Endothelial cell of umbilical vein (primary cell): ENCODE measurements around the gene SLC35A4. TPM values are rescaled to one million over a fixed set of nuclear protein-coding genes. Genes with fewer than 3 reads are reported as not detected.

Source experiments
- BruUV-seq: library from RNA; stranded (reverse); fragments of 400-500 nt; replicated peaks from 2 replicates; lab custom pipeline; 2021; lab: Mats Ljungman, UMichigan
- CTCF ChIA-PET: fragments of 300-600, 350-600 bp; sonication (Branson Sonifier 250); formaldehyde crosslinking; loops from one replicate; lab custom pipeline; 2021; ENCODE audit warnings: antibody characterized with exemption, inconsistent platforms; lab: Charles Lee
- POLR2A ChIA-PET: fragments of 300-600, 350-600 bp; sonication (Branson Sonifier 250); formaldehyde crosslinking; loops from one replicate; lab custom pipeline; 2021; ENCODE audit warnings: antibody characterized with exemption, inconsistent platforms; lab: Charles Lee
- DNase-seq: peaks from one replicate; pipeline ENCODE4 v3.0.0-alpha.2; 2011; ENCODE audit warnings: low read depth, low spot score
- FAIRE-seq: peaks from 2 replicates; lab custom pipeline; 2011; peaks lifted over from hg19 to GRCh38; lab: Jason Lieb, UNC
- H2AFZ ChIP-seq: 2 replicates; pipeline ENCODE4 v1.6.0; 2012; ENCODE audit warnings: low read depth, low read length, control low read depth, inconsistent platforms
- H3K27ac ChIP-seq: 2 replicates; pipeline ENCODE4 v1.5.1; 2011; ENCODE audit warnings: low read depth, mild to moderate bottlenecking, control low read depth, low read length, moderate library complexity; ENCODE audit not compliant: insufficient read depth
- H3K27me3 ChIP-seq, 2 experiments: 2 replicates each; pipeline versions ENCODE4 v1.6.0 to v1.6.1; 2011; ENCODE audit warnings: low read length in 2 of 2, mixed read lengths in 1 of 2; ENCODE audit not compliant: control insufficient read depth in 2 of 2, insufficient read depth in 2 of 2
- H3K36me3 ChIP-seq, 2 experiments: 2 replicates in 1 of 2; 3 replicates in 1 of 2; pipeline ENCODE4 v1.5.1; 2011; ENCODE audit warnings: low read length in 2 of 2, mild to moderate bottlenecking in 1 of 2, moderate library complexity in 1 of 2; ENCODE audit not compliant: control insufficient read depth in 2 of 2, insufficient read depth in 2 of 2; ENCODE audit errors: extremely low read depth in 1 of 2
- H3K4me1 ChIP-seq: 3 replicates; pipeline ENCODE4 v1.5.1; 2011; ENCODE audit warnings: mild to moderate bottlenecking, low read length; ENCODE audit not compliant: control insufficient read depth, insufficient read depth; ENCODE audit errors: extremely low read depth
- H3K4me2 ChIP-seq: 2 replicates; pipeline ENCODE4 v1.6.1; 2011; ENCODE audit warnings: low read length, control low read depth, mixed read lengths; ENCODE audit not compliant: insufficient read depth
- H3K4me3 ChIP-seq, 3 experiments: fragments of 200-600 bp in 1 of 3; sonication (generic), shearing (Covaris generic) in 1 of 3; replicated peaks in 1 of 3; 2 replicates each; pipeline ENCODE4 v1.5.1; 2011 to 2016; ENCODE audit warnings: control low read depth in 3 of 3, low read length in 3 of 3, mild to moderate bottlenecking in 2 of 3, inconsistent platforms in 1 of 3, low read depth in 1 of 3, moderate library complexity in 1 of 3; ENCODE audit not compliant: insufficient read depth in 1 of 3
- H3K79me2 ChIP-seq: 2 replicates; pipeline ENCODE4 v1.6.0; 2012; ENCODE audit warnings: low read length, inconsistent platforms; ENCODE audit not compliant: control insufficient read depth, insufficient read depth
- H3K9ac ChIP-seq: replicated peaks from 2 replicates; pipeline ENCODE3; 2011; ENCODE audit warnings: low read length, control low read depth; ENCODE audit not compliant: insufficient read depth; ENCODE audit errors: extremely low read depth
- H3K9me1 ChIP-seq: replicated peaks from 3 replicates; pipeline ENCODE4 v1.6.0; 2011; ENCODE audit warnings: mild to moderate bottlenecking, low read length; ENCODE audit not compliant: control insufficient read depth, insufficient read depth; ENCODE audit errors: extremely low read depth
- H3K9me3 ChIP-seq: replicated peaks from 2 replicates; pipeline ENCODE4 v1.5.1; 2012; ENCODE audit warnings: low read length, inconsistent platforms; ENCODE audit not compliant: control insufficient read depth, insufficient read depth
- H4K20me1 ChIP-seq: replicated peaks from 2 replicates; pipeline ENCODE3; 2011; ENCODE audit warnings: mild to moderate bottlenecking, low read length; ENCODE audit not compliant: control insufficient read depth, insufficient read depth; ENCODE audit errors: extremely low read depth
- FOS ChIP-seq: IDR thresholded peaks from 2 replicates; pipeline ENCODE4 v1.6.1; 2011; ENCODE audit warnings: mild to moderate bottlenecking, low read length, moderate library complexity, borderline replicate concordance; ENCODE audit not compliant: insufficient read depth
- JUN ChIP-seq: IDR thresholded peaks from 2 replicates; pipeline ENCODE4 v1.6.1; 2011; ENCODE audit warnings: borderline replicate concordance, low read depth; ENCODE audit not compliant: insufficient read length, insufficient read depth
- MYC ChIP-seq: IDR thresholded peaks from one replicate; pipeline ENCODE4 v1.6.1; 2011; ENCODE audit warnings: mild to moderate bottlenecking, low read depth, low read length
- POLR2A ChIP-seq: IDR thresholded peaks from 2 replicates; pipeline ENCODE4 v1.6.1; 2012; ENCODE audit warnings: low read depth, mild to moderate bottlenecking, control low read depth, low read length
- dilution Hi-C: fragments of 300-500 bp; cut with MboI; formaldehyde crosslinking; loops from one replicate; pipeline ENCODE4 v1.15.0; 2019; ENCODE audit warnings: low sequenced_read_pairs; ENCODE audit not compliant: extremely low pct_ligation_motif_present
- intact Hi-C: fragments of 100-400 bp; cut with micrococcal nuclease; formaldehyde crosslinking; loops from one replicate; pipeline ENCODE4 v1.10.0; 2022
- polyA plus RNA-seq, 4 experiments: library from polyadenylated mRNA; depleted of rRNA in 3 of 4; stranded (reverse) in 3 of 4; unstranded in 1 of 4; fragments of >200 nt; gene quantifications; 2 replicates each; pipeline versions ENCODE4 v1.2.1 to v1.2.3, GENCODE V29; 2011 to 2012; ENCODE audit warnings: missing spikeins in 1 of 4
- total RNA-seq: library from RNA; stranded (reverse); gene quantifications from 2 replicates; pipeline ENCODE4 v1.2.3, GENCODE V29; 2021

SLC35A4 gene
- total and polyA plus RNA-seq, 2 donors (not counting 3 experiments of a cell fraction or from before 2014, with no cell fraction given), result 65.6 to 118 TPM

GRCh38 chr5:140549237-140550144 lies 15.1 kb upstream of the SLC35A4 start:
- Histone ChIP-seq H3K4me2 (no peak overlapping the region), H3K9me3 (no peaks in the 10 kb centered on the region), H3K4me3 (no peak overlapping the region), H3K79me2 (peaks cover 15% of the 10 kb centered on the region), H3K9me1 (no peaks in the 10 kb centered on the region), H3K4me1 (peaks cover 24% of the 10 kb centered on the region), H2AFZ (no peak overlapping the region), H3K36me3 (peaks cover 10 to 11% of the 10 kb centered on the region in 2 experiments), H4K20me1 (no peaks in the 10 kb centered on the region), H3K27me3 (no peaks in the 10 kb centered on the region), H3K27ac (no peak overlapping the region), H3K9ac (no peak overlapping the region)
- intact Hi-C loops (no loop called here), dilution Hi-C loops (no loop called here)
- peak; percentile 78 for FAIRE-seq
- TF ChIP-seq JUN (no peak), POLR2A (peak; percentile 13), MYC (no peak), FOS (no peak)
- ChIA-PET POLR2A (interaction anchor here (0.6 to 2.3 kb wide), 3 partner anchors 8 to 147 kb away, joined by 3 to 7 read pairs (median 5); partner anchors contain the start of gene SRA1), CTCF (interaction anchor here (0.6 to 3.9 kb wide), 5 partner anchors 12 to 192 kb away, joined by 3 to 50 read pairs (median 4); partner anchors contain the start of gene CD14)
- peak; percentile 47 for DNase-seq
- TSS peak; percentile 22 for BruUV-seq
